HL-60/S4 (cell line): ENCODE results near the gene NCOA3.

Experiments used
- in situ Hi-C: fragments of 300-500 bp; cut with MboI; formaldehyde crosslinking; loops from 2 replicates; pipeline ENCODE4 v1.14.3; 2022; ENCODE audit warnings: low sequenced_read_pairs

NCOA3 gene

DNA sequence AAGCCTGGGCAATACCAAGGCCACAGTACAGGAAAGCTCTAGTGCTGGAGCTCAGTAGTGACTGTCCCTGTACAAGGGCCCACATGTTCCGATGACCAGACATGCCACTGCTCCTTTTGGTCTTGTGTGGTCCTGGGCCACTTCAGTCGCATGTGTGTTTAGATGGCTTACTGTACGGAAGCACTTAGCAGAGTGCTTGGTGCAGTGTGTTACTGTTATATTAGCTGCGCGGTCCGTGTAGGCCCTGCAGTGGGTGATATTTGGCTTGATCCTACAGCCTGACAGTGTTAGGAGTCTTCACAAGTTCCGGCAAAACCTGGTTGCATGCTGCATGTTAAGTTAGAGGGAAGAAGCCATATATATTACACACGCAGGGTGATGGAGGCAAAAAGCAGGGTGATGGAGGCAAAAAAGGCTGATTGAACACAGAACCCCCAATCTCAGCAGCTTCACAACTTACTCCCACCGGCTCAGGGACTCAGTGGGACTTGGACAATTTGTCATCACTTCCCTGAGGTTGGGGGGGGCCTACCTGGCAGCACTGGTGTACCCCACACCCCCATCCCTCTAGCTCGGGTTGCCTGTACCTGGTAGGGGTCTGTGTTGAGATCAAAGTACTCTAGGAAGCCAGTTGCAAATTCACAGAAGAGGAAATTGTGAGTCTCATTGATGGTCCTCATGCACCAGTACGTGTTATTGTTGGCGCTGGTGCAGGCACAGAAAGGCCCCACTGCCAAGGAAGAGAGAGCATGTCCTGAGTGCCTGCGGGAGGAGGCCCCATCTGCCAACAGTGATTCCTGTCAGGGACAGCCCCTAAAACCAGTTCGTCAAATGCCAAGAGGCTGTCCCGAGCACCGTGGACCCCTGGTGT, 161.0 kb downstream of the NCOA3 start:
- in situ Hi-C loops: no loop called here

DNA sequence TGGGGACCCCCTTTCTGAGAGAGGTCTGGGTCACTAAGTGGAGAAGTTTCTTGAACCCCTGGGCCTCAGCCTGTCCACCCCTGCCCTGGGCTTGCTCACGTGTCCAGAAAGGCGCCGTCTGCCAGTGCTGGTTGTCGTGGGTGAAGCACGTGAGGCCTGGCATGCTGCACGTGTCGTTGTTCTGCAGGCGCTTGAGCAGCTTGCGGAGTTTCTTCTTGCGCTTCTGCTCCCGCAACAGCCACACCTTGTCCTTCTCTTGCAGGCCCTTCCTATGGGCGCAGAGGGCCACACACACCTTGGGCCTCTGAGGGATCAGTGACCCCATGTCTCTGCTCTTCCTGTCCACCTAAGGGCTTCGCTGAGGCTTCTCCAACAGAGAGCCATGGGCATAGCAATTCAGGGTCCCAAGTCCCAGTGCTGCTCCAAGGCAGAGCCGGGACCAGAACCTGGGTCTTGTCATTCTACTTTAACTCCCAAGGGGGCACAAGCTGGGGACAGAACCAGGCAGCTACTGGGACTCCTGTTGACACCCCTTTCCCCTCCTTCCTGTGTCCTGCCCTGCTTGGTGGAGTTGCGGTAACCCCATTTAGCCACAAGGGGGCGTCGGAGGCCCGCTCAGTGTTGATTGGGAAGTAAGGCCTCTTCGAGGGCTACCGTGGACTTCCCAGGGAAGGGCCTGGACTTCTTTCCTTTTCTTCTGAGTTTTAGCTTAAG, 161.8 kb downstream of the NCOA3 start:
- in situ Hi-C loops: no loop called here

DNA sequence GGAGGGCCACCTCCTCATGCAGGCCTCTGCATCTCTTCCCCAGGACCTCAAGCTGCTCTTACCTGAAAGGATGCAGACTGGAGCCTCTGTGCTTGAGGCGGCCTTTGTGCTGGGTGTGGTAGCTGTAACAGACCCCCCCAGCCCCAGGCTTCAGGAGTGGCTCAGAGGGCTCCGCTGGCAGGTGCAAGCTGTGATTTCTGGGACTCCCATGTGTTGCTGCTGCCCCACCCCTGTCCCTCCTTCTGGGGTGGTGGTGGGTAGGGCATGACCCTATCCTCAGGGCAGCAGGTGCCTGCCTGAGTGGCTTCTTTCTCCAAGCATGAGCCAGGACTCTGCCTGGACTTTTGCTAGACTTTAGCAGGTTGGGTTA, 162.4 kb downstream of the NCOA3 start:
- in situ Hi-C loops: no loop called here

DNA sequence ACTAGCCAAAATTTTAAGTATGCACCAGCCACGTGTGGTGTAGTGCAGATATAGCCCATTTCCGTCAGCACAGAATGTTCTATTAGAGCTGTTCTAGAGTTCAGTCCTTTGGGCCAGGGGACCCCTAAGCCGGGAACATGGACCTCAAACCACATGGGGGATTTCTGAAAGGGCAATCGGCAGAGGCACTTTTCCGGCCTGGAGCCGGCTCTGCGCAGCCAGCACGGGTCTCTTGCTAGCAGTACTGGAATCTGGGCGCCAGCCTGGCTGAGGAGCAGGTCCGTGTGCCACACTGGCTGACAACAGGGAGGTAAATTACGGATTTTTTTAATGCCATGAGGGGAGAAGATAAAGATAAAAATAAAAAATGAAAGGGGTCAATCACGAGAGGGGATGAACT, 163.1 kb downstream of the NCOA3 start:
- in situ Hi-C loops: no loop called here

DNA sequence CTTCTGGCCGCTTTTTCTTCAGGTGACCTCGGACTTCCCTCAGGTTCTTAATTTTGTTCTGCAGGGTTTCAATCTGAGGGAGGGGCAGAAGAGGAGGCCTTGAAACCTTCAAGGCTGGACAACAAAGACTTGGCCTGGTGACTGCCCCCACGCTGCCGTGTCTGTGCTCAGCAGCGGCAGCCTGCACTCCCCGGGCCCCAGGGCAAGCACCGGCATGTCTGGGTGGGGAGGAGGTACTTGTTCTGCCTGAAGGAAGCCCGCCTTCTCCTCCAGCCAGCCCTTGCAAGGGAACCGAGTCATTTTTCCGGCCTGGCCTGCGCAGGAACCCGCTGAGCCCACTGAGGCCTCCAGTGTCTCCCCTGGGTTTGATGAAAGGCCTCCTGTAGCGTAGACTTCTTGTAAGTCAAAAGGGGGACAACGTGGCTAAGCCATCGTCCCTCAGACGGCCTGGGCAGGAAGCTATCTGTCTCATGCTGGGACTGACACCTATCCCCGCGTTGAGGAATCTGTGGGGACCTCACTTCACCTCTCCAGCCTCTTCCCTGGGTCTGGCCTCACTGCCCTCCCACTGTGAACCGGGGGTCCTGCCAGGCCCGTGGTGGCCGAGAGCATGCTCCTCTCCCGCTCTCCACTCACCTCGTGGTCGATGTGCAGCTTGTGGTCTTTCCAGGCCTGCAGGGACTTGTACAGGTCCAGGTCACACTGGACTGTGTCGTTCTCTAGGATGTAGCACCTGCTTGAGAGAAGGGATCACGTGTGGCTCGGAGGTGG, 163.7 kb downstream of the NCOA3 start:
- in situ Hi-C loops: no loop called here

DNA sequence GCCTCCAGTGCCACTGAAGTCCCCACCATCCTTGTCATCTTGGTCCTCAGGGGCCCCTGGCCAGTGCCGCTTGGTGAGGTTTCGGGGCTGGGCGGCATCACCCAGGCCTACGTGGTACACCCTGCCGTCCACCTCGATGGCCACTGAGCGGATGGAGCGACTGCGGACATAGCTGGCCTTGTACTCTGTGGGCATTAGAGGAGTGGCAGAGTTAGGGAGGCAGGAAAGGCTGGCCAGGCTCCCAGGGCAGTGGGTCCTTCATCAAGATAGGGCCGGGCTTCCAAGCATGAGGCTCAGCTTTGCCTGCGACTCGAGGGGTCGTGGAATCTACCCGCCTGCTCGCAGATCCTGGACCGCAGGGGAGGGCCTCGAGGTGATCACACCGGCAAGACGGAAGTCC, 164.6 kb downstream of the NCOA3 start:
- in situ Hi-C loops: no loop called here

DNA sequence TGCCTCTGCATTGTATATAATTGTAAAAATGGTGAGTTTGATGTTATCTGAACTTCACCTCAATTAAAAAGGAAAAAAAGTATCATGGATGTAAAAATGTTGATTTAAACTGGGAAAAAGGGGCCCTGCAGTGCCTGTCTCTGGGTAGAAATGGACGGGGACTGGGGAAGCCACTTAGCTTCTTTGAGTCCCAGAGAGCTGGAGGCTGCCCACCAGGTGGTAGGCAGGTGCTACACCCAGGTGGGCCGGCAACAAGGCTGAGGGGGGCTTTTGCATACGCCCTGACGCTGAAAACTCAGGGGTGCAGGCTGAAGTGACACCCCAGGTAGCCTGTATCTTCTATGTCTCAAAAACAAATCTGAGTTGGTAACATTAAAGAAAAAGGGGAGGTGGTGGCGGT, 165.4 kb downstream of the NCOA3 start:
- in situ Hi-C loops: no loop called here

DNA sequence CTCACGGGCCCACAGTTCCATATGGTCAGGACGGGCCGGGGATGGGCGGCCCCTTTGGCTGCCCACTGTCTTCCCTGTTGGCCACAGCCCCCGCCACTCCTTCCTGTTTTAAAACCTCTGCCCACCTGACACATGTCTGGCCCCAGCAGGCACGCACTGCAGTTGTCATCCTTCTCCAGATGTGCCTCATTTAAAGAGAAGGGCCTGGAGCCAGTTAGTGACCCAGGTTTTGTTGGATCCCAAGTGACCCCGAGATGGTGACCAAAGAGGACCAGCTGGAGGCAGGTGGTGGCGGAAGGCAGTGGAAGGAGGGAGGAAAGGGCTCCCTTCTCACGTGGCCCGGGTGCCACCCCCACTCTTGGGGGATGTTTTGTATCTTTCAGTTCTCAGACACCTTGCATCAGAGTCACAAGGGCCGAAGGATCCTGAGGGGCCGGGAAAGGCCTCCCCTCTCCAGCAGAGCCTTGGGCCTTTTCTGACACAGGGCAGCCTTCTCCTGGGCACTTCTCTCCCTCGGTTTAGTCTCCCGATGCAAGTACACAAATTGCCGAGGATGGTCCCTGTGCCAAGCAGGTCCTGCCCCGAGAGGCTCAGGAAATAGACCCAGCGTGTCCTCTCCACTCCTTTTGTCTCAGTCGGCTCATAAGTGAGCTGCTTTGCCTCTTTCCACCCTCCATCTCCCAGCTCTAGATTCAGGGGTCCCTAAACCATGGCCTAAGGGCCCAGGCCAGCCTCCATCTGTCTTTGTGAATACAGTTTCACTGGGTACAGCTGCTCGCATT, 166.0 kb downstream of the NCOA3 start:
- in situ Hi-C loops: no loop called here

DNA sequence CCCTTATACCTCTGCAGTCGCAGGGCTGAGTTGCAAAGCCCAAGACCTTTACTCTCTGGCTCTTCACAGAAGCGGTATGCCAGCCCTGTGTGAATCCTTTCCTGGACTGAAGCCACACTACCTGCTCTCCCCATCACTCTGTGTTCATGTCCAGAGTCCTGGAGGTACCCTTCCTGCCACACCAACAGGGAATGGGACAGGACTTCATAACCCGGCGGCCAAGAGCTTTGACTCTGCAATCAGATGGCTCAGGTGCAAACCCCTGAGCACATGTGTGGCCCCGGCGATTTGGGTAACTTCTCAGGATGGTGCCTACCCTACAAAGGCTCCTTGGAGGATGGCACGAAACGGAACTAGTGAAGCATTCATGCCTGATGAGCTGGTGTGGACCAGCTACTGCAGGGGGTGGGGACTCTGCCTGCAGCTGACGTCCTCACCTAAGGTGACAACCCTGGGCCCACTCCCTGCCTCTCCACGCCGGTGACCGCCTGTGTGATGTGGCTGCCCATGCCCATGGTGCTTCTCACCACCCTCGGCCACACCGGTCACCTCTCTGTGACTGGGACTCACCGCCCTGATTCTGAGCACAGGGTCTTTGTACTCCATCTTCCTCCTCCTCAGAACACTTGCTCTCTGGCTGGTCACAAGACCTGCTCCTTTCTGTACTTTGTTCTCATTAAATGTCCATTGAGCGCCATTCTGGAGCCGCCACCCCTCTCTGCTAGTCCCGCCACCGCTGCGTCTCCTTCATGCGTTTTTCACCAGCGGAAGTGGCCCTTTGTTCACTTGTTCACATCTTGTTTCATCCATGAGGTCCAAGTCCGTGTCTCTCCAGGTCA, 166.8 kb downstream of the NCOA3 start:
- in situ Hi-C loops: no loop called here

DNA sequence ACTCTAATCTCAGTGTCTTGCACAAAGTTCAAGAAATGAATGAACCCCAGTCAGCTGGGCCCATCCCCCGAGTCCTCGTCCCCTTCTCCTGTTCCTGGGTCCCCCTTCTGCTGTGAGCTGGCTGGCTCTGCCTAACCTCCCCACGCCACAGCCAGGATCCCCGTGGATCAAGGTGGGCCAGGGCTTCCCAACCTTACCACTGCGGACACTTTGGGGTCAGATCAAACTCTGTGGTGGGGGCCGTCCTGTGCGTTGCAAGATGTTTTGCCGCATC, 167.4 kb downstream of the NCOA3 start:
- in situ Hi-C loops: no loop called here

DNA sequence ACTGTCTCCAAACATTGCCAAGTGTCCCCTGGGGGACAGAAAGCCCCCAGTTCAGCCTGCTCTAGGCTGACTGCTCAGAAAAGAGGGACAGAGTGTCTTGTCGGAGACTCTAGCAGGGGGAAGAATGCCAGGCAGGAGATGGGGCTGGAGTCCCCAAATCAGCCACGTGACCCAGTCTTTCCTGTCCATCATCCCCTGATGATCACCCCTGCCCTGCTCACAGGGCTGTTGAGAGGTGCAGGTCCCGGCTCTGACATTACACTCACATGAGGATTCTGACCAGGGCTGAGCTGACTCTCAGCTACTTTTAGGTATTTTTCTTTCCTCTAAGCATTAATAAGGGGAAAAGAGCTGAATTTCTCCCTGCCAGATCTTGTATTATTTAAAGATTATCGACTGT, 167.8 kb downstream of the NCOA3 start:
- in situ Hi-C loops: no loop called here

DNA sequence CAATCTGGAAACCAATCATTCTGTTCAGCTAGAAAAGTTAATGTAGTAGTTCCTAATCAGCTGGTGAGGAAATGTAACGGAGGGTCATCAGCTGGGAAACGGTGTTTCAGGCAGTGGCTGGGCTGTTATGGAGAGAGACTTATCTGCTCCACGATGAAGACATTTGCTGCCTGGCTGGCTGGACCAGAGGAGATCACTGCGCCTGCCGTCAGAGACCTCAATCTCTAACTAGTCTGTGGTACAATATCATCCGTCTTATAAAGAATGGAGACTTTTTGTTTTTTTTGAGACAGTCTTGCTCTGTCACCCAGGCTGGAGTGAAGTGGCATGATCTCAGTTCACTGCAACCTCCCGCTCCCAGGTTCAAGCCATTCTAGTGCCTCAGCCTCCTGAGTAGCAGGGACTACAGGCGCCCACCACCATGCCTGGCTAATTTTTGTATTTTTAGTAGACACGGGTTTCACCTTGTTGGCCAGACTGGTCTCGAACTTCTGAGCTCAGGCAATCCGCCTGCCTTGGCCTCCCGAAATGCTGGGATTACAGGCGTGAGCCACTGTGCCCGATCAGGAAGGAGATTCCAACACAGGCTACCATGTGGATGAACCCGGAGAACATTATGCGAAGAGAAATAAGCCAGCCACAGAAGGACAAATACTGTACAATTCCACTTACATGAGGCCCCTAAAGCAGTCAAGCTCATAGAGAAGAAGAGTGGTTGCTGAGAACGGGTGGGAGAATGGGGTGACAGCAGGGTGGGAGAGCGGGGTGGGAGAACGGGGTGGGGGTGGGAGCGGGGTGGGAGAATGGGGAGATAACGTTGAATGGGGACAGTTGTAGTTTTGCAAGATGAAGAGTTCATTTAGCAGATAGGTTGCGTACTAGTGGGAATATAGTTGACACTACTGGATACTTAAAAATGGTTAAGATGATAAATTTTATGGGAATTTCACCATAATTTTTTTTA, 168.5 kb downstream of the NCOA3 start:
- in situ Hi-C loops: no loop called here

DNA sequence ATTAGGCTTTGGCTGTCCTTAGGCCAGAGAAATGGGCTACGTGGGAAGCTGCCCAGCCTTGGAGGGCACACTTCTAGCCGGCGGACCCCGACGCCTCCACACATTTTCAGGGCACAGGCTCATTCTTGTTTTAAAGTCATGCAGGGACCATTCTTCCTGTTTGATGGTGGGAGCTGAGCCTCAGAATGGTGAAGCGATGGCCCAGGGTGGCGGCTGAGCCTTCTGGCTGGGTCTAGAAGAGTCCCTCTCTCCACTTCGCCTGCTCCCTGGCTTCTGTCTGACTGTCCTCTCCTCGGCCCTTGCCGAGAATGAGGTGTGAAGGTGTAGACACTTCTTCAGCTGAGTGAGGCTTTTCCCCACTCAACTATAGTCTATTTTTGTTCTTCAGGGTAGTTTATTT, 169.2 kb downstream of the NCOA3 start:
- in situ Hi-C loops: no loop called here

DNA sequence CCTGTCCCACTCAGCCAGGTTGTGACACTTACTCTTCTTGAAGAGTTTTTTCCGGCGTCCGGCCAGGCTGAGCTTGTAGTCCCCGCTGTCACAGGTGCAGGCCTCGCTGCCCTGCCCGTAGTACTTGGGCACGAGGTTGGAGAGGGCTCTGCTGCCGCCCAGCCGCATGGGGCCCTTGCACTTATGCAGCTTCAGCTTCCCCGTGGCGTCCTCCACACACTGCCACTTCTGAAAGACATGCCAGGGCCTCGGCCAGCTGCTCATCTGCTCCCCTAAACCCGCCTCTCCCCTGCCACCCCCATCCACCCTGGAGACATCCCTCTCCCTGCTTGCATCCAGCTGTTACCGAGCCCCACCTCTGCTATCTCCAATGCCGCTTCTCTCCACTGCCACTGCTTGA, 170.5 kb downstream of the NCOA3 start:
- in situ Hi-C loops: no loop called here

DNA sequence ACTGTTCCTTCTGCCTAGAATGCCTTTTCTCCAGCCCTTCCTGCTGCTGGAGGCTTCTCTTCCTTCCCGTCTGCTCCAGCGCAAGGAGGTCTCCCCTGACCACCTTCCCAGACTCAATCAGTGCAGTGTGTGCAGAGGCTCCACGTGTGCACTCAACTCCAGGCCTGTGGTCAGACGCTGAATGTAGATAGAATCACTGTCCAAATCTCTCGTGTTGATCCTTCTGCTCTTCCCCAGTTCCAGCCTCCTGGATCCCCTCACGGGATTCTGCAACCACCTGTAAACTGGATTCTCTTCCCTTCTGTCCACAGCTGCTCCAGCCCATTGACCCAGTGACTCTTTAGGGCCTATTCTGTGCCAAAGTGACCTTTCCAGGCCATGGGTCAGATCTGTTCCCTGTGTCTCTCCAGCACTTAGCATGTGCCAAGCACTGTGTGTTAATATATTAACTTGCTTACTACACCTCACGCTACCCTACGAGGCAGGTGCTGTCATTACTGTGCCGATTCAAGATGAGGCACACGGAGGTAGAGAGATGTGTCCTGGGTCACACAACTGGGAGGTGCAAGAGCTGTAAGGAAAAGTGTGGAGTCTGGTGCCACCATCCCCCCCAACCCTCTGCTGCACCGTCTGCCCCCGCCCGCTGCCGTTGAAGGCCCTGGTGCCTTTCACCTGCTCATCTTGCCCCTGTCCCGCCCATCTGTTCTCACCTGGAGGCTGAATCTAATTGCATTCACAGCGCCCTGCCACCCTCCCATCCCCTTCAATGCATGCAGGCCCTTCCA, 171.4 kb downstream of the NCOA3 start:
- in situ Hi-C loops: no loop called here

DNA sequence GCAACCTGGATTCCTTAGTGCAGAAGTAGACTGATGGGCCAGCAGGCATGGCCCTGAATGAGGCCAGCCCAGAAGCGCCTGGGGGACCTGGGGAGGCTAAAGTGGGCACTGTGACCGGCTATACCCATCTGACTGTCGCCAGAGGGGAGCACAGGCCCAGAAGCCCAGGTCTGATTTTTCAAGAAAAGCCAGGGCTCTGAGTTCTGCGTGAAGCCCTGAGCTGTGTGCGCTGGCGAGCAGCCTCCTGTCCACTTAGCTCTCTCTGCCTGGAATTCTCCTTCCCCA, 171.9 kb downstream of the NCOA3 start:
- in situ Hi-C loops: no loop called here

DNA sequence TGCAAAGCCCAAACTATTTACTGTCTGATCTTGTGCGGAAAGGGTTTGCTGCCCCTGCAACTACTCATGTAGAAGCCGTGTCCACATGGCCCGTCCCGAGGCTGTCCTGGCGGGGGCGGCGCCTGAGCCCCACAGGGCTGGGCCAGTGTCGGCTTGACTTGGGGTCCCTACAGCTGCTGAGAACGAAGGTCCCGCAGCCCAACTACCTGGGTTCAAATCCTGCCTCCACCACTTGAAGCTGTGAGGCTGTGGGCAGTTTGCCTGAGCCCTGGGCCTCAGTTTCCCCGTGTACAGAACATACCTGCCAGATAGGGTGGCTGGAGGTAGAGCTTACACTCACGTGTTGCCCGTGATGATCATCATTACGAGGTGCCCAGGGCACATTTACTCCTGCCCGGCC, 172.5 kb downstream of the NCOA3 start:
- in situ Hi-C loops: no loop called here

DNA sequence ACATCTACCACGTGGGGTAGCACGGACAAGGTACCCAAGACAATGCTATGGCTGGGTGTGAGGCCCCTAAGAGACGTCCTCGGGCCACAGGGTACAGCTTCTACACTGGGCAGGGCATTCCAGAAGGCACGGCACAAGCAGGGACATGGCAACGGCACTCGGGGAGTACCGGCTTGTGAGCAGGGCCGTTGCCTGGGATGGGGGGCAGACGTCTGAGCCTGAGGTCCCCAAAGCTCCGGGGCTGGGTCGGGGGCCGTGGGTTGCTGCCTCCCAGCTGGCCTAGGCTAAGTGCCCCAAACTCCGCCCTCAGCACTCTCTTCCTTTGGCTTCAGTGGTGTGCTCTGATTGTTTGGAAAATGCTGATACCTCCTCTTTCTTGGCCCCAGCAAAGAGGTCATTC, 173.0 kb downstream of the NCOA3 start:
- in situ Hi-C loops: no loop called here
